ENCODE data around the gene FRAS1.
"Not testable (repeated sequence)": the region's sequence is repeated elsewhere in the genome, so short reads cannot be mapped to it uniquely, and the experiment has no call there.

The FRAS1 gene

DNA sequence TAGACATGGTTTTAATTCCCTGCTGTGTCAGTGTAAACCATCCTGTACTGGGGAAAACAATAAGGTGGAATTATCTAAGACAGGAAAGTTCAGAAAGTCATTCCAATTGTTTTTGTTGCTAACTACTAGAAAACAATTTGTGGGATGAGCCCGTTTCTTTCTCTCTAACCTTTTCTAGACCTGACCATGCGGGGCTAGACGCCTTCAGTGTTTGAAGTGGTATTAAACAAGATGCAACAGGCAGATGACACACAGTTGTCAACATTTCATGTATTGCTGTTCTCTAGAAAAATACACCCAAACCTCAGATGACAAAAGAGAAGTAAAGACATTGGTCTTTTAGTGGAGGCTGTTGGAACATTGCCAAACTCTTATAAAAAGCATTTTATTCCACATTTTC is 105.7 kb downstream of the FRAS1 start:
- no peak for DNase-seq (ENCODE audit: low read depth in 2 of 2)

DNA sequence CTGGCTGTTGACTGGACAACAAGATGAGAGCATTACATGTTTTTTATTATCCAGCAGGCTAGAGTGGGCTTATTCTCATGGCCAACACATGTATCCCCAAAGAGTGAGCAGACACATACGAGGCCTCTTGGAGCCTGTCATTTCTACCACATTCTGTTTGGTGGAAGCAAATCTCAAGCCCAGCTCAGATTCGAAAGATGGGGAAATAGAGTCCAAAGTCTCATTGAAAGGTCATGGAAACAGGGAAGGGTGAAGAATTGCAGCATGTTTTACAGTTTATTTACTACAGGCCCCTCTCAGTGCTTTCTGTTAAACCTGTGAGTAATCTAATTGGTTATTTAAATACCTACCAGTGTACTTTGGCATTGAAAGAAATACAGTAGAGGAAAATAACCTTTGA is 108.6 kb downstream of the FRAS1 start:
- DNase-seq (ENCODE audit: low read depth in 2 of 2) = no peak

DNA sequence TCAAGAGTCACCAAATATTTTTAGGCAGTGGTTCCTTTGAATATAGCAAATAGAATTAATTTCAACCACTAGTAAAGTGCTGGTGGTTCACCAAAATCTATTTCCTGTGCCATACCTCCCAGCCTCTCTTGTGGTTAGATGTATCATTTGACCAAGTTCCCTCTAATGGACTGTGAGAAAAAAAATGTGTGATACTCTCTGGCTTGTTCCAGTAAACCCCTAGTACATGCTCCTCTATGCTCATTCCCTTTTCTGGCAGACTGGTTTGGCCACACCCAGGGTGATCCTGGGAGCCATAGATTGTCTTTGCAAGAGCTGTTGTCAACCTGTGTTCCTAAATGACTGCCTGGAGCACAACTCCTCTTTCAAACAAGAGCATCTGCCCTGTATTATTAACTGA is 109.5 kb downstream of the FRAS1 start:
- no peak for DNase-seq (ENCODE audit: low read depth in 2 of 2)

DNA sequence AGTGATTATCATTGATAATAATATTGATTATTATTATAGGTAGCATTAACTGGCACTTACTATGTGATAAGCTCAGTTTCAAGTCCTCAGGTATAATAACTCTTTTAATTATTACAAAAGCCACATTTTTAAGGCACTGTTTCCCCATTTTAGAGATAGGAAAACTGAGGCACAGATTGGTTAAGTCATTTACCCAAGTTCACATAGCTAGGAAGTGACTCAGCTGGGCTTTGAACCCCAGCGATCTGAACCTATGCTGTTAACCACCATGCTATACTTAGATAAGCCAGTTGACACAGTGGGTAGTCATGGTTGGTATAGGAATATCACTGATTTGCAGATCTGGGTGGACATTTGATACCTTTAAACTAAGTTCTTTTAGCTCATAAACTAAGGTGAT is 110.4 kb downstream of the FRAS1 start:
- no peak for DNase-seq (ENCODE audit: low read depth in 2 of 2)

DNA sequence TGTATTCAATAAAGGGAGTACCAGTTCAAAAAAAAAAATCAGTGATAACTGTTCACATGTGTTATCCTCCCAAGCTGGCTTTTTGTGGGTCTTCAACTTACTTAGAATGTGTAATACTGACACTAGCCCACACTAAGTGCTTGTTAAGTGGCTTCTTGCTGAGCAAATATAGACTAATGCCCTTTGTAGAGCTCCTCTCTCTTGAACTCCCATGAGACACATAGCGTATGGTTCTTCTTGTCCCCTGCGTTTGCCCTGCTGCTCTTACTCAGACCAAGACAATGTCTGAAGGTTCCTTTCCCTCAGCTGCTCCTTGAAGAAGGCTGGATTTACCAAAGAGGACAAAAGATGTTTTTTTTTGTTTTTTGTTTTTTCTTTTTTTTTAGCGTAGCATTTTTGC is 110.9 kb downstream of the FRAS1 start:
- no peak for DNase-seq (ENCODE audit: low read depth in 2 of 2)

DNA sequence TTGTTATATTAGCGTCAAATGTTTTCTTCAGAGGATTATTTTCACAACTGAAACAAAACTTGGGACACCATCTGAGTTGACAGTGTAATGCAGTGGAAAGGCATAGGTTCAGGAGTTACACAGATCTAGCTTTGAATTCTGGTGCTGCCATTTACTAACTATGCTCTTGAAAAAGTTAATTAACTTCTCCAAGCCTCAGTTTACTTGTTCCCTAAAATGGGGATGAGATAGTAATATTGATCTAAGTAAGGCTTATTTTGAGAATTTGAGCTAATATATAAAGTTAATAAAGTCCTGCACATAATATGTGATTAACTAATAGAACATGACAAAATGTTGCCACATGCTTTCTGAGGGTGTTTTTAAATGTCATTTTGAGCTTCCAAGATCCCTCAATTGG is 112.6 kb downstream of the FRAS1 start:
- DNase-seq (ENCODE audit: low read depth in 2 of 2) = no peak

DNA sequence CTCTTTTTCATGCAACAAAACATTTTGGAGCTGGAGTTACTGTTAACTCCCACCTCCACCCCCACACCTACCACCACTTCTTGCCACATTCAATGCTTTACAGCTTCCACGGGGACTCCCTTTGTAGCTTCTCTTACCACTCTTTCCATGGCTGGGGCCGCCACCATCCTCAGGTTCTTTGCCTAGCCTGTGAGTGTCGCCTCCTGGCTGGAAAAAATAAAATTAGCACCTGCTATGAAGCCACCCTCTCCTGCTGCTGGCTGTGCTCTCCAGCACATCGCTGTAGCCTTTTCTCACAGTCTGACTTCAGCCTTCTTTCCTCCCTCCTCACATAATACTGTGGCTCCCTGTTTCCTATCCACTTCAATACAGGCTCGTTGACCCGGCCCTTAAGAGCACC is 114.4 kb downstream of the FRAS1 start:
- DNase-seq (ENCODE audit: low read depth in 2 of 2) = no peak

DNA sequence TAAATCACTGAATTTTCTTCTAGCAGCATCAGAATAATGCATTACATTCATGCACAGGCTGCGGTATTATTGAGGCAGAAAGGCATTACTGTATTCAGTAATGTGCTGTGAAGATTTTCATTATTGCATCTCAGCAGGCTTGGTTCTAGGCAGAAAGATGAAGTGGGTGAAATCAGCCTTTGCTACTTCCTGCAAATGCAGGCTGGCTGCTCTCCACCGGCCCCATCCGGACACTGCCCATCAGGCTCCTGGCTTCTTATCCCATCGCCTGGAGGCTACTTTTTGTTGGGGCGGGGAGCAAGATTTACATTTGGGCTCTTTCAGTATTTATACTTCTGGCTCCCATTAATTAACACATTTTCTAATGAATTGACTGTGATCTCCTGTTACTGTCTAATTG is 117.8 kb downstream of the FRAS1 start:
- DNase-seq (ENCODE audit: low read depth in 2 of 2) = no peak

DNA sequence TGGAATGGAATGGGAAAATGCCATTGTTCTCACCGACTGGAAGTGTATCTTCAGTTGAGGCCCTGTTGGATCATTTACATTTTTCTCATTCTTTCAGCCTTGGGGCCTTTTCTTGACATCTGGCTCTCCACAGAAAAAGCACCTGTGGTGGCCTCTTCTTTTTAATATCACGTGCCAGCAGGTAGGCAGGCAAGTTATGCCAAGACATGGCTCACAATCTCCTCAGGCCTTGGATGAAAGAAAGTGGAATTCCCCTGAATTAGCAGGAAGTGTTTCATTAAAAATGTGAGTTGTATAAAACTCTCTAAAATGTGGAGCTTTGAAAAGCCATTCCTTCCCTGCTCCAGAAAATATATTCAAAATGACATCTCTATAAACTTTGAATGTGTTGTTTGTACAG is 122.1 kb downstream of the FRAS1 start:
- no peak for DNase-seq (ENCODE audit: low read depth in 2 of 2)

DNA sequence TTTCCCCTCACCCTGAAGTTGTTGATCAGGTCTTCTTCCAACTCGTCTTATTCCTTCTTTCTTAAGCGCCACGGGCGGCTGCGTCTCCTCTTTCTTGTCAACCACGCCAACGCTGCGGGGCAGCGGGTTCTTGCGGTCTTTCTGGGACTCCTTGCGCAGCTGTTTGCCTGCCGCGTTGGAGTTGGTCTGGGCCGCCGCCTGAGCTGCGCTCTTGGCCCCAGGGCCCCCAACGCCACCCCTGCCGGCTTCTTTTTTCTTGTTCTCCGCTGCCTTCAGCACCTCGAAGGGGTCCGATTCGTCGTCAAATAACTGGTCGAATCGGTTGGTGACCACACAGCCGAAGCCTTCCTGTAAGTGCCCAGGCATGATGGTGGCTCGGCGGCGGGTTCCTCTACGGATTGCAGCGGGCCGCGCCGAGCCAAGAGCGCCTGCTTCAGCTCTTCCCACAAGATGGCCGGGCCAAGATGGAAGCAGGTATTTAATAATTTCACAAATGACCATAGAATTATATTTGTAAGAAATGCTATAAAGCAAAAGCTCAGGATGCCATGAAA is 124.6 kb downstream of the FRAS1 start:
- not testable (repeated sequence) for DNase-seq (ENCODE audit: low read depth in 2 of 2)

DNA sequence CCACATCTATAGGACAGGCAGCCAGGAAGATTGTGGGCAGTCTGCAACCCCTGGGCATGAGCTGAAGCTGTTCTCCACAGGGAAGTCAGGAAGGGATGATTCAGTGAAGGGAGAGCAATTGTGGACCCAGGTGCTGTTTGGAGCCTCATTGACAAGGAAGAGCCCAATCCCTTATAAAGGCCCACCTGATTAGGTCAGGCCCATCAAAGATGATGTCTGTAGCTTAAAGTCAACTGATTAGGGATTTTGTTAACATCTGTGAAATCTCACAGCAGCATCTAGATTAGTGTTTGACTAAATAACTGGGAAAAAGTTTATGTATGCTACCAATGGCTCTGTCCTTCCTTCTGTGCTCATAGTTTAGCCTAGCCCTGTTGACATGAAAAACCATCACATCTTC is 127.5 kb downstream of the FRAS1 start:
- no peak for DNase-seq (ENCODE audit: low read depth in 2 of 2)

DNA sequence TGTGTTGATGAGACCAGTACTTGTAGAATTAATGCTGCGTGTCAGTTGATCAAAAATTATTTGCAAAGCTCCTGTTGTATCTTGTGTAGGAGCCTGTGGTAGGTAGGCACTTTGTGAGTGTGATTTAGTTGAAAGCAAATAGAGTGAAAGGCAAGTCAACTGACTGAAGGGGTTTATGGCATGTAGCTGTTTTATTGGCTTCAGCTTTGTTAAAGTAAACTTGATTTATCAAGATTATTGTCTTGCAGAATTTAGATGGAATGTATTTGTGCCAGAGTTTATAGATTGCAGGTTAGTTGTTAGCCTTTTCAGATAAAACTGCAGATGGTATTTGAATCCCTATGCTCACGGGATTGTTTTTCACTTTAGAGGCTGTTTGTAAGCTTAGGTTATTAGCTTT is 128.0 kb downstream of the FRAS1 start:
- DNase-seq (ENCODE audit: low read depth in 2 of 2) = no peak

DNA sequence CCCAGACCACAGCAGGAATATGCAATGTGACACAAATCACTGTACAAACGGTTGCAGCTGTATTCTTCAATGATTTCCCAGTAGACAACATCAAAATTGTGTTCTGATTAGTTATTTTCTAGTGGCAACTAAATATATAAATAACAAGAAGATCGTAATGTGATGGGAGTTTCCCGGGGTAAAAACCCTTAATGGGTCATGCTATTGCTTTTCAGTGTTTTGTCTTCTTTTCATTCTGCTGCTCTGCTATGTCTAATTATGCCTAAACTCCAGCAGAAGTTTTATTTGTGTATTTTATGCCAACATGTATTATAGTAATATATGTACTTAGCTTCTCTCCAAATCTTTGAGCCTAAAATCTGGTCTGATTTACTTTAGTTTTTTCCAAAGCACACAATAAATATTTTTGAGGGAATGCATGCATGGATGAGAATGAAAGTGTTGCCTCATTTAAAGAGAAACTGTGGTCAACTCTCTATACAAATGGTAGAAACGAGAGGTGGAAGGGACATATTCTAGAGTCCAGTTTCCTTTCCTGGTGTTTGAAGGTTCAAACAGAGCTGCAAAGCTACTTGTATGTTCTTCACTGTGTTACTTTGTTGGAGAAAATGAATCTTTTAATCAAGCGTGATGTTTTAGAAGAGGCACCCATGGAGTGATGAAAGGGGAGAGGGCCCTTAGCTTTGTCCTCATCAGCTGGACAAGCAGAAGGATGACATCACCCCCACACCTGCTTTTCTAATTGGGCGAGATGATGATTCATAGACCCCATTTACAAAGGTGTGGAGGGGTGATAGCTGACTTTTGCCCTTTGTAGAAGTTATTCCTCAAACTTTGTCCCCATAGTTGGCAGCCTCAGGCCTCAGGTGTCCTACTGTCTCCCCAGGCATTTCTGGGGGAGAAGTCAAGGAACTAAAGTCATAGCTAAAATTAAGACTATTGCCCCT is 129.7 kb downstream of the FRAS1 start:
- DNase-seq (ENCODE audit: low read depth in 2 of 2) = no peak

DNA sequence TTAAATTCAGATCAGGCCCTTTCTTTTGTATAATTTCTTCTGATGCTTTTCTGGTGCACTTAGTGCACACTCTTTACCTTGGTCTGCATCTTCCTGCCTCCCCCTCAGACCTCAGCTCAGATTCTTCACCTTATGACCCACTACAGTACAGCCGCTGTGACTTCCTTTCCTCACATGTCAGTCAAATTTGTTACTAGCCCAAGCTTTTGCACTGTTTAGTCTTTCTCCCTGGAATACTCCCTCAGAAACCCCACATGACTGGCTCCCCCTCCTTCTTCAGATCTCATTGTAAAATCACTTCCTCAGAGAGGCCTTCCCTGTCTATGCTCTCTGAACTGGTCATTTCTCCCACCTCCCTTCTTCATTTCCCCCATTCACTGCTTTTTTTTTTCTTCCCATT is 132.9 kb downstream of the FRAS1 start:
- DNase-seq (ENCODE audit: low read depth in 2 of 2) = no peak

DNA sequence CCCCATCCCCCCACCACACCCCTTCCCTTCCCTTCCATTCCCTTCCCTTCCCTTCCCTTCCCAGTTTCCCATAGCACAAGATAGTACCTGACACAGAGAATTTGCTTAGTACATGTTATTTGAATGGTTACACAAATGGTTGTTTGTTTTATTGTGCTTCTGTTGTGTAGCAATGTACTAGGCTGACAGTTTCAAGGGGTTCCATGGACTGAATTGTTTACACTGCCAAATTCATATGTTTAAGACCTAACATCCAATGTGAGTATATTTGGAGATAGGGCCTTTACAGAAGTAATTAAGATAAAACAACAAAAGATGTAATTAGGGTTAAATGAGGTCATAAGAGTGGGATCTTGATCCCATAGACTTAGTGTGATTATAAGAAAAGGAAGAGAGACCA is 133.5 kb downstream of the FRAS1 start:
- DNase-seq (ENCODE audit: low read depth in 2 of 2) = no peak

DNA sequence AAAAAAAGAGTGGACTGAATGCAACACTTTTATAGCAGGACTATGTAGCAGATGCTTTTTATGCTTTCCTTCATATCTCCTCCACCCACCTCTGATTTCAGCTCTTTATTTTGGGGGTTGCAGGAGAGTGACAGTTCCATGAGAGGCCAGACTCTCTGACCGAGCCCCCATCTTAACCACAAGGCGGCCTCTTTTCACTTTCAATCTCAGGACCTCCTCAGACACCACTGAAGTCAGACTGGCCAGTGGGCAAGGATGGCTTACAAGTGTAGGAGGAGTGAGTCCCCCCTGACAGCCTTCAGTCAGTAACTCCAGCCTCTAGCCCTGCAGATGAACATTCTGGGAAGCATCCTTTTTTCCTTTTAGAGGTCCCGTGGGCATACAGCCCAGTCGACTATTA is 140.8 kb downstream of the FRAS1 start:
- no peak for DNase-seq (ENCODE audit: low read depth in 2 of 2)

DNA sequence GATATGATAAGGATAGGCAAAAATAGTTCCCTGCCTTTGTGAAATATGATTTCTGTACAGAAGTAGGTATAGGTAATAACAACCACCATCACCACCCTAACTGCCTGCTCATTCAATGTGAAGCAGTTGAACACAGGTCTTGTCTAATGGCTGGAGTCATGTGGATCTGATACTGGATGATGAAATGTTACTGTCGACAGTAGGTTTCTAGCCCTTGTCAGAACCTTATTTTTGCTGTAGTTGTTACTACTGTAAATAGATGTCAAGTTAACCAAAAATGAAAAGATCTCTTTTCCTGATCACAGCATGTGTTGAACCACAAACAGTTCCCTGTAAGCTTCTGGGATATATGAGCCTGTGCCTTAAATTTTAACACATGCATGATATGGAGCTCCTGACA is 142.9 kb downstream of the FRAS1 start:
- no peak for DNase-seq (ENCODE audit: low read depth in 2 of 2)

DNA sequence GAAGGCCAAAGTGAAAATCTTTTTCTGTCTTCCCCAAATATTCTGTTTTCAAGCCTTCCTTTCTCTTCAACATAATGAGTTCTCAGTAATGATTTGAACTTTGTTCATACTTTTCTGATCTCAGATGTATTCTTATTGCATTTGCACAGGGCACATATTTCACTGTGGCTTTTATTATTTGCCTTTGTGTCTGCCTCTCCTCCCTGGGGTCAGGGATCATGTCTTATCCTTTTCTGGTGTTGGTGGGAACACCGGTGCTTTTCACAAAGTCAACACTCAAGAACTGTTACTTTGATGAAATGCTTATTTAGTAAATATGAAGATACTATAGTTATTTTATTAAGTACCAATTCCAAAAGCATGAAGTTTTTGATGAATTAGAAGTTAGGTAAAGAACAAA is 143.8 kb downstream of the FRAS1 start:
- DNase-seq (ENCODE audit: low read depth in 2 of 2) = no peak

DNA sequence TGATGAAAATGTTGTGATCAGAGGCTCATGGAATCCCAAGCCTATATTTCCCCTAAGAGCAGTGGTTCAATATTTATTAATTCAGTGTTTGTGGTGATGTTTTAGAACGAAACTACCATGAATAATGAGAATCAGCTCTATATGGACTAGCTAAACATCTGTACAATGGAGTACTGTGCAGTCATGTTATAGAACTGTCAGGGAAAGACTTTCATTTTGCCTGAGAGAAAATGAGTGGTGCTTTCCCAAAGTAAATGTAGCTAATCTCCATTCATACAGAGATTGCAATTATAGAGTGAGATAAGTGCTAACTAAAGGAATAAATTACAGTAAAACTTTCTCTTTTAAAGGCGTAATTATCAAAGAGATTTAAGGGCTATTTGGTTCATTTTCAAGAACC is 147.1 kb downstream of the FRAS1 start:
- no peak for DNase-seq (ENCODE audit: low read depth in 2 of 2)

DNA sequence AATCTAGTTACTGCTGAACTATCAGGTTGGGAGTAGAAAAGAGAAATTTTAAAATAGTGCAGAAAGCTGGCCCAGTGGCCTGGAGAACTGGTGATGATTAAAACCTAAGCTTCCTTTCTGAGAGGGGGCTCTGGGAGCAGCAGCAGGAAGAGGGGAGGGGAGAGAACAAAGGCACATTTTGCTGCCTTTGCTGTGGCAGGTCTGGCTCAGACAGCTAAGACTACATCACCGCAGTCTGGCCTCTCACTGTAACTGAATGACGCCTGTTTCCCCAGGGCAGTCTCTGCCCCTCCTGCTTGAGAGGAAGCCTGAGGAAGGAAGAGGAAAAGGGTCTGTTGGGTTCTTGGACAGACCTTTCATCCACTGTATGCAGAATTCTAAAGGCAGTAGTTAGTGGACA is 148.5 kb downstream of the FRAS1 start:
- no peak for DNase-seq (ENCODE audit: low read depth in 2 of 2)

DNA sequence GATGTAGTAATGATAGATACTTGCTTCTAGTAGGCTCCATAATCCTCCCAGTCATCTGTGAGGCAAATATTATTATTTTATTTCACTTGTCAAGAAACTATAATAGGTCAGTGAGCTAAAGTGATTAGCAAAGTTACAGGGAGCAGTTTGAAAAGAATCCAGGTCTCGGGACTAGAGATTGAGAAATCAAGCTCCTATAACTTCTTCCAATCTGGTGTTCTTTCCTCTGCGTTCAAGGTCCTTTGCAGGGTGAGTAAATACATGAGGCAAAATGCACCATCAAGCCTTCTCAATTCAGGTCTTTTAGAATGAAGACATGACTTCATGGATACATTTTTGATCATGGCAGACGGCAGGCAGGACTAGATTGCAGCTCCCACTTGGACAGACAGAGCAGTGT is 150.4 kb downstream of the FRAS1 start:
- no peak for DNase-seq (ENCODE audit: low read depth in 2 of 2)

DNA sequence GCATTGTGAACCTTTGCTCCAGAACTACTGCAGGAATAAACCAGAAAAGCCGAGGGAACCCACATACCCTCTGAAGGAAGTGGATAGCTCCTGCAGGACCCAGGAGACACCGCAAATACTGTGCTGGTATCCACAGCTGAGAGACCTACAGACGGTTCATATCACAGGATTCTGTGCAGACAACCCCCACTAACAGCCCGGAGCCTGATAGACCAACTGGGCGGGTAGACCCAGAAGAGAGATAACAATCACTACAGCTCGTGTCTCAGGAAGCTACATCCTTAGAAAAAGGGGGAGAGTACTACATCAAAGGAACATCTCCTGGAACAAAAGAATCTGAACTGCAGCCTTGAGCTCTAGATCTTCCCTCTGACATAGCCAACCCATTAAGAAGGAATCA is 150.8 kb downstream of the FRAS1 start:
- DNase-seq (ENCODE audit: low read depth in 2 of 2) = no peak

DNA sequence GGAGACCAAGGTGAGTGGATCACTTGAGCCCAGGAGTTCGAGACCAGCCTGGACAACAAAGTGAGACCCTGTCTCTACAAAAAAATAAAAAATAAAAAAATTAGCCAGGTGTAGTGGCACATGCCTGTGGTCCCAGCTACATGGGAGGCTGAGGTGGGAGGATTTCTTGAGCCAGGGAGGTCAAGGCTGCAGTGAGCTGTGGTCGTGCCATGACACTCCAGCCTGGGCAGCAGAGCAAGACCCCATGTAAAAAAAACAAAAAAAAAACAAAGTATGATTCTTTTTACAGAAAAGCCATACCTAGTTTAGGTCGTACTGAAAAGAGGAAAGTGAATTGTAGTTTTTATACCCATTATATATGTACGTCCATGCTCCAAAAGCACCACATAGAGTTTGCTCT is 151.8 kb downstream of the FRAS1 start:
- not testable (repeated sequence) for DNase-seq (ENCODE audit: low read depth in 2 of 2)

All from stimulated activated CD8-positive, alpha-beta memory T cell treated with anti-CD3 and anti-CD28 coated beads, Interleukin-2, amount 100 ng/mL, for 48 hours (primary cell).